ENCODE measurements around the gene KCNT2. TPM values are rescaled to one million over a fixed set of nuclear protein-coding genes. Genes with fewer than 3 reads are reported as not detected.

KCNT2 gene
- total RNA-seq, 4 donors from 2014 or later, result 3.7 to 18.5 (median 6.5) TPM

DNA sequence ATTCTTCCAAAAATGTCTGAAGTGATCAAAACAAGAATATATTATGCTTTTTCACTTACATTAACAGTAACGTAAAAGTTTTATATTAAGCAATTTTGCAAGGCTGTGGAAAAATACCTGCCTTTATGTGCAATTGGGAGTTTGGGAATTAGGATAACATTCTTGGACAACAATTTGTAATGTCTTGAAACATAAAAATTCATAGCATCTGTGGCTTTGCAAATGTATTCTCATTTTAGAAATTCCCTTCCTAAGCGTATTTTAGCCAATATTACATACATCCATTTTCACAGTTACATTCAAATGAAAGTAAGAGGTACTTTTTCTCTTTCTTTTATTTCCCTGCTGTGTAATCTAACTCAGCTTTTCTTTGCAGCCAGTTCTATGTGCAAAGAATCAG lies 30.2 kb upstream of the KCNT2 start:
- no peak overlapping the region for H3K27ac ChIP-seq
- no peak for DNase-seq
- intact Hi-C loops (cut with DNase I), result no loop called here
- WGBS, 2 donors, result 85 to 95% methylated on average over 2 of the region's 2 CpGs
- H3K36me3 ChIP-seq, result no peaks in the 10 kb centered on the region
- no peak for TF ChIP-seq POLR2A (IDR thresholded peaks at IDR 0.05)
- no peak for TF ChIP-seq CTCF (IDR thresholded peaks at IDR 0.05)
- no peak overlapping the region for H3K4me3 ChIP-seq (replicated peaks in 1 of 3)
- no peaks in the 10 kb centered on the region for H3K9me3 ChIP-seq
- no peaks in the 10 kb centered on the region for H3K4me1 ChIP-seq
- H3K27me3 ChIP-seq, result no peaks in the 10 kb centered on the region

GRCh38 chr1:196637606-196638005 lies 29.4 kb upstream of the KCNT2 start:
- no peaks in the 10 kb centered on the region for H3K27me3 ChIP-seq
- no peak overlapping the region for H3K27ac ChIP-seq
- H3K9me3 ChIP-seq, result no peaks in the 10 kb centered on the region
- 97 to 98% methylated on average over 6 of the region's 6 CpGs for WGBS, 2 donors
- H3K36me3 ChIP-seq, result no peaks in the 10 kb centered on the region
- intact Hi-C loops (cut with DNase I), result no loop called here
- DNase-seq, result no peak
- no peak overlapping the region for H3K4me3 ChIP-seq (replicated peaks in 1 of 3)
- no peaks in the 10 kb centered on the region for H3K4me1 ChIP-seq
- no peak for TF ChIP-seq POLR2A (IDR thresholded peaks at IDR 0.05)
- no peak for TF ChIP-seq CTCF (IDR thresholded peaks at IDR 0.05)

DNA sequence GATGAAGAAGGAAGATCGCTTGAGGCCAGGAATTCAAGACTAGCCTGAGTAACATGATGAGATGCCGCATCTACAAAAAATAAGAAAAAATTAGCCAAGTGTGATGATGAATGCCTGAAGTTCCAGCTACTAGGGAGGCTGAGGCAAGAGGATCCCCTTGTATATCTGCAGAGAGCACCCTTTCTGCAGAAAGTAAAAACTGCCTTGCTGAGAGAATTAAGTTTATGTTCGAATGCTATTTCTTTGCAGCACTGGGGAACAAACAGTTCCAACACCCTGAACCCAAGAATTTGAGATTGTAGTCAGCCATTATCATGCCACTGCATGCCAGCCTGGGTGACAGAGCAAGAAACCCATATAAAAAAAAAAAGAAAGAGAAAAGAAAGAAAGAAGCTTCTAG lies 20.6 kb upstream of the KCNT2 start:
- no peak for DNase-seq
- no peak overlapping the region for H3K4me3 ChIP-seq (replicated peaks in 1 of 3)
- H3K4me1 ChIP-seq, result no peaks in the 10 kb centered on the region
- no peak overlapping the region for H3K27ac ChIP-seq
- no peaks in the 10 kb centered on the region for H3K9me3 ChIP-seq
- intact Hi-C loops (cut with DNase I), result no loop called here
- 96 to 97% methylated on average over 3 of the region's 3 CpGs for whole genome bisulfite sequencing, 2 donors
- H3K27me3 ChIP-seq, result no peaks in the 10 kb centered on the region
- no peaks in the 10 kb centered on the region for H3K36me3 ChIP-seq
- TF ChIP-seq CTCF (IDR thresholded peaks at IDR 0.05) (no peak), POLR2A (IDR thresholded peaks at IDR 0.05) (no peak)

DNA sequence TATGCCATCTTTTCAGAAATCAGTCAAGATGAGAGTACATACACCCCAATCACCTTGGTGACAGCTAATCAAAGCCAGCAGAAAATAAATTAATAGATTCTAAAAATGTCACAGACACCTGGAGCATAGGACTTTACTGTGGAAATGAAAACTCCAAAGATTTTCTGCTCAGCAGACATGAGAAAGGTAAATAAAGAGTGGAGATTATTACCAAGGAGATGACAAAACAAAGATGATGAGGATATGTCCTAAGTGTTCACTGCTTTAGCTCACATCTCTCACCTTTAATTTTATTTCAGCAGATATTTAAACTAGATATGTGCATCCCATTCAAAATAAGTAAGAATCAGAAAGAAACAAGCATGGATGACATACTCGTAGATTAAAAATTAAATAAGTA lies 14.8 kb upstream of the KCNT2 start:
- no peaks in the 10 kb centered on the region for H3K36me3 ChIP-seq
- no peaks in the 10 kb centered on the region for H3K27me3 ChIP-seq
- H3K9me3 ChIP-seq, result no peaks in the 10 kb centered on the region
- H3K27ac ChIP-seq, result no peak overlapping the region
- TF ChIP-seq POLR2A (IDR thresholded peaks at IDR 0.05), result no peak
- TF ChIP-seq CTCF (IDR thresholded peaks at IDR 0.05), result no peak
- intact Hi-C loops (cut with DNase I), result no loop called here
- DNase-seq, result no peak
- no peaks in the 10 kb centered on the region for H3K4me1 ChIP-seq
- H3K4me3 ChIP-seq (replicated peaks in 1 of 3), result no peak overlapping the region
- WGBS, 2 donors, result 87 to 90% methylated on average over 1 of the region's 1 CpG

GRCh38 chr1:196619721-196620120 lies 11.5 kb upstream of the KCNT2 start:
- WGBS, 2 donors, result 97 to 99% methylated on average over 2 of the region's 2 CpGs
- Histone ChIP-seq H3K4me3 (replicated peaks in 1 of 3) (no peak overlapping the region), H3K36me3 (no peaks in the 10 kb centered on the region), H3K27ac (no peak overlapping the region), H3K9me3 (no peaks in the 10 kb centered on the region), H3K27me3 (no peaks in the 10 kb centered on the region), H3K4me1 (no peaks in the 10 kb centered on the region)
- intact Hi-C loops (cut with DNase I), result no loop called here
- TF ChIP-seq CTCF (IDR thresholded peaks at IDR 0.05), result no peak
- TF ChIP-seq POLR2A (IDR thresholded peaks at IDR 0.05), result no peak
- DNase-seq, result no peak

Data from thyroid gland (tissue), 4 donors.